ENCODE data around the gene KRT2.
"Not testable (repeated sequence)": the region's sequence is repeated elsewhere in the genome, so short reads cannot be mapped to it uniquely, and the experiment has no call there.

Gene KRT2

GRCh38 chr12:52674433-52674775 is 22.4 kb upstream of the KRT2 start:
- H3K4me3 ChIP-seq (ENCODE audit: low read depth, low read length): no peak overlapping the region
- H3K36me3 ChIP-seq (ENCODE audit: control insufficient read depth, insufficient read depth, low read length): no peaks in the 10 kb centered on the region

GRCh38 chr12:52673713-52674432 is 21.9 kb upstream of the KRT2 start:
- Histone ChIP-seq H3K4me3 (ENCODE audit: low read depth, low read length) (no peak overlapping the region), H3K9ac (ENCODE audit: low read length) (no peak overlapping the region), H3K36me3 (ENCODE audit: control insufficient read depth, insufficient read depth, low read length) (no peaks in the 10 kb centered on the region), H3K9me3 (ENCODE audit: control insufficient read depth, insufficient read depth, low read depth, low read length) (no peaks in the 10 kb centered on the region), H3K27ac (ENCODE audit: low read depth, low read length) (no peak overlapping the region), H3K4me1 (ENCODE audit: control insufficient read depth, insufficient read depth, low read length) (no peaks in the 10 kb centered on the region), H3K27me3 (ENCODE audit: control insufficient read depth, insufficient read depth, low read length) (peaks cover 17% of the 10 kb centered on the region; the same call in 1 of the 2 replicates)

More at GRCh38 chr12:52674433-52674775, 22.4 kb upstream of the KRT2 start:
- Histone ChIP-seq H3K9ac (ENCODE audit: low read length) (no peak overlapping the region), H3K9me3 (ENCODE audit: control insufficient read depth, insufficient read depth, low read depth, low read length) (no peaks in the 10 kb centered on the region), H3K27ac (ENCODE audit: low read depth, low read length) (no peak overlapping the region), H3K4me1 (ENCODE audit: control insufficient read depth, insufficient read depth, low read length) (no peaks in the 10 kb centered on the region), H3K27me3 (ENCODE audit: control insufficient read depth, insufficient read depth, low read length) (peaks cover 17% of the 10 kb centered on the region; the same call in 1 of the 2 replicates)

DNA sequence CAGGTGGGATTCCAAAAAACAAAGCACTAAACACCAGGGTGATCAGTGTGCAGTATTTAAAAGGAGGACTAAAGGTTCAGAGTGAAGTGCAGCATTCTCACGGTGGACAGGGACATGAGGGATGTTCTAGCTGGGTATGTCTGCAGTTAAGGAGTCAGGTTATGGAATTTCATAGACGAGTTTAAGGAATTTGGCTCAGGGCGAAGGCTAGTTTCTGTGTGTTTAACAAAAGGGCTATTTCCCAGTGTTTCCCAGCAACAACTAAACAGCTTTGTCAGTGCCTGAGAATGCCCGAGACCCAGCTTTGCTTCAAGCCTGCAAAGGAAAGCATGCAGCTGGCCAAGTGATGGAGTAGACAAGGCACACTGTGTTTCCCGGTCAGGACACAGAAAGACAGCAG is 21.2 kb upstream of the KRT2 start:
- no peak overlapping the region for H3K4me3 ChIP-seq (ENCODE audit: low read depth, low read length)
- no peaks in the 10 kb centered on the region for H3K9me3 ChIP-seq (ENCODE audit: control insufficient read depth, insufficient read depth, low read depth, low read length)
- H3K4me1 ChIP-seq (ENCODE audit: control insufficient read depth, insufficient read depth, low read length): no peaks in the 10 kb centered on the region
- H3K27me3 ChIP-seq (ENCODE audit: control insufficient read depth, insufficient read depth, low read length): peaks cover 10% of the 10 kb centered on the region; the same call in 1 of the 2 replicates
- H3K36me3 ChIP-seq (ENCODE audit: control insufficient read depth, insufficient read depth, low read length): no peaks in the 10 kb centered on the region
- H3K27ac ChIP-seq (ENCODE audit: low read depth, low read length): no peak overlapping the region
- H3K9ac ChIP-seq (ENCODE audit: low read length): no peak overlapping the region

DNA sequence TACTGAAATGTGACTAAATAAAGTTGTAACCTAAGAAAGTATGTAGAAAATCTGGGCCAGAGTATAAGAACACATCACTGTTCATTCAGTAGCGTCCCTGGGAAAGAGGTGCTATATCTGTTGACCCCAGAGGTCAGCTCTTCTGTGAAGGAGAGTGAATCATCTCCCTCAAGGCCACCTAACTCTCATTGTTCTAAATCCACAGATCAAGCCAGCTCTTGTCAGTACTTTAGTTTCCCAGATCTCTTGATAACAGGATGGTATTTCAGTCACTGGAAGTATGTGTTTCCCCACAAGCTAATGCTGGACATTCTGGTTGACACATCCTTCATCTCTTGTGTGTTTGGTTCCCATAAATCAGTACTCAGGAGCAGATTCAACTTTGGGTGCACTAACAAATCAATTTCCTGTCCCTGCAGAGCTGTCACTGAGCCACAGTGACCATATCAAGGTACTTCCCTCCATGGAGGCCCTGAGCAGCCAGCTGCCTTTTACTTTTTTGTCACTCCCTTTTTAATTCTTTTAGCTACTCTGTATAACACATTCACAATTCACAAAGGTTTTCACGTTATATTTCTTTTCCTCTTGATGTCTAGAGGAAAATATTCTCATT is 20.4 kb upstream of the KRT2 start:
- Histone ChIP-seq H3K4me1 (ENCODE audit: control insufficient read depth, insufficient read depth, low read length) (no peaks in the 10 kb centered on the region), H3K9me3 (ENCODE audit: control insufficient read depth, insufficient read depth, low read depth, low read length) (no peaks in the 10 kb centered on the region), H3K9ac (ENCODE audit: low read length) (no peak overlapping the region)

GRCh38 chr12:52670961-52671360 is 18.9 kb upstream of the KRT2 start:
- Histone ChIP-seq H3K27ac (ENCODE audit: low read depth, low read length) (no peak overlapping the region), H3K9me3 (ENCODE audit: control insufficient read depth, insufficient read depth, low read depth, low read length) (no peaks in the 10 kb centered on the region), H3K4me3 (ENCODE audit: low read depth, low read length) (no peak overlapping the region), H3K4me1 (ENCODE audit: control insufficient read depth, insufficient read depth, low read length) (no peaks in the 10 kb centered on the region), H3K36me3 (ENCODE audit: control insufficient read depth, insufficient read depth, low read length) (no peaks in the 10 kb centered on the region), H3K9ac (ENCODE audit: low read length) (no peak overlapping the region), H3K27me3 (ENCODE audit: control insufficient read depth, insufficient read depth, low read length) (peaks cover 12% of the 10 kb centered on the region; the same call in 1 of the 2 replicates)

More for the DNA sequence above, 20.4 kb upstream of the KRT2 start:
- Histone ChIP-seq H3K27me3 (ENCODE audit: control insufficient read depth, insufficient read depth, low read length) (0 out of 2 replicates have a peak, but pooled peaks cover 5% of the 10 kb centered on the region), H3K36me3 (ENCODE audit: control insufficient read depth, insufficient read depth, low read length) (no peaks in the 10 kb centered on the region), H3K27ac (ENCODE audit: low read depth, low read length) (no peak overlapping the region), H3K4me3 (ENCODE audit: low read depth, low read length) (no peak overlapping the region)

GRCh38 chr12:52670506-52670905 is 18.5 kb upstream of the KRT2 start:
- Histone ChIP-seq H3K4me1 (ENCODE audit: control insufficient read depth, insufficient read depth, low read length) (no peaks in the 10 kb centered on the region), H3K9ac (ENCODE audit: low read length) (no peak overlapping the region), H3K4me3 (ENCODE audit: low read depth, low read length) (no peak overlapping the region), H3K27ac (ENCODE audit: low read depth, low read length) (no peak overlapping the region), H3K36me3 (ENCODE audit: control insufficient read depth, insufficient read depth, low read length) (no peaks in the 10 kb centered on the region), H3K27me3 (ENCODE audit: control insufficient read depth, insufficient read depth, low read length) (peaks cover 13% of the 10 kb centered on the region; the same call in 1 of the 2 replicates), H3K9me3 (ENCODE audit: control insufficient read depth, insufficient read depth, low read depth, low read length) (no peaks in the 10 kb centered on the region)

DNA sequence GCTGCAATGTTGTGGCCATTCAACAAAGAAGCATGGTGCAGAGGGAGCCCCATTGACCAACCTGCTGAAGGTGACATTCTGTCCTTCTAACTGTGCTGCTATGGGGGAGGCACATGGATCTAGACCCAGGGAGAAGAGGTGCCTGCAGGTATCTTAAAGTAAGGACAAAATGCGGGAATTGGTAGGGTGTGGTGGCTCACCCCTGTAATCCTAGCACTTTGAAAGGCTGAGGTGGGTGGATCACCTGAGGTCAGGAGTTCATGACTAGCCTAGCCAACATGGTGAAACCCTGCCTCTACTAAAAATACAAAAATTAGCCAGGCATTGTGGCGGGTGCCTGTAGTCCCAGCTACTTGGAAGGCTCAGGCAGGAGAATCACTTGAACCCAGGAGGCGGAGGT is 17.9 kb upstream of the KRT2 start:
- H3K4me3 ChIP-seq (ENCODE audit: low read depth, low read length); H3K36me3 ChIP-seq (ENCODE audit: control insufficient read depth, insufficient read depth, low read length); H3K4me1 ChIP-seq (ENCODE audit: control insufficient read depth, insufficient read depth, low read length); H3K27ac ChIP-seq (ENCODE audit: low read depth, low read length); H3K9ac ChIP-seq (ENCODE audit: low read length); H3K9me3 ChIP-seq (ENCODE audit: control insufficient read depth, insufficient read depth, low read depth, low read length): not testable (repeated sequence)
- peaks cover 13% of the 10 kb centered on the region; the same call in 1 of the 2 replicates for H3K27me3 ChIP-seq (ENCODE audit: control insufficient read depth, insufficient read depth, low read length)

DNA sequence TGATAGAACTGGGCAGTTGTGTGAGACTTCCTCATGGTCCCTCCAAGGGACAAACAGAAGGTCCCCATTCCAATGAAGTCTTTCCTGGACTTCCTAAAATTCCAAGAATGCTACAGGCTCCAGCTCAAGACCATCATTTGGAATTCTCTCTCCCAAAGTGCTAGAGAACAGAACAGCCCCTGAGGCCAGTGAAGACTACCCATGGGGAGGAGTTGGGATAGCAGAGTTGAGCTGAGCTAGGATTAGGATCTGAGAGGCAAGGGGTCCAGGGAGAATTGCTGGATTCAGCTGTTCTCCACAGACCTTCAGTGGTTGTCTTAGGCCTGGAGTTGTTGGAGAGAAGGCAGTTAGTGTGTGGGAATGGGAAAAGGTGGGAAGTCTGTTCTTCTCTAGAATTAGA is 17.4 kb upstream of the KRT2 start:
- Histone ChIP-seq H3K36me3 (ENCODE audit: control insufficient read depth, insufficient read depth, low read length) (no peaks in the 10 kb centered on the region), H3K9me3 (ENCODE audit: control insufficient read depth, insufficient read depth, low read depth, low read length) (no peaks in the 10 kb centered on the region), H3K4me3 (ENCODE audit: low read depth, low read length) (no peak overlapping the region), H3K27ac (ENCODE audit: low read depth, low read length) (no peak overlapping the region), H3K4me1 (ENCODE audit: control insufficient read depth, insufficient read depth, low read length) (no peaks in the 10 kb centered on the region), H3K9ac (ENCODE audit: low read length) (no peak overlapping the region), H3K27me3 (ENCODE audit: control insufficient read depth, insufficient read depth, low read length) (peaks cover 11% of the 10 kb centered on the region; the same call in 1 of the 2 replicates)

GRCh38 chr12:52667931-52668330 is 15.9 kb upstream of the KRT2 start:
- H3K4me1 ChIP-seq (ENCODE audit: control insufficient read depth, insufficient read depth, low read length): no peaks in the 10 kb centered on the region
- H3K27ac ChIP-seq (ENCODE audit: low read depth, low read length): no peak overlapping the region
- no peaks in the 10 kb centered on the region for H3K36me3 ChIP-seq (ENCODE audit: control insufficient read depth, insufficient read depth, low read length)
- H3K9ac ChIP-seq (ENCODE audit: low read length): no peak overlapping the region
- peaks cover 17% of the 10 kb centered on the region; the same call in 1 of the 2 replicates for H3K27me3 ChIP-seq (ENCODE audit: control insufficient read depth, insufficient read depth, low read length)
- H3K4me3 ChIP-seq (ENCODE audit: low read depth, low read length): no peak overlapping the region
- H3K9me3 ChIP-seq (ENCODE audit: control insufficient read depth, insufficient read depth, low read depth, low read length): no peaks in the 10 kb centered on the region

- Histone ChIP-seq H3K27ac (ENCODE audit: low read depth, low read length) (no peak overlapping the region), H3K27me3 (ENCODE audit: control insufficient read depth, insufficient read depth, low read length) (peaks cover 17% of the 10 kb centered on the region; the same call in 1 of the 2 replicates), H3K9ac (ENCODE audit: low read length) (no peak overlapping the region), H3K9me3 (ENCODE audit: control insufficient read depth, insufficient read depth, low read depth, low read length) (no peaks in the 10 kb centered on the region), H3K36me3 (ENCODE audit: control insufficient read depth, insufficient read depth, low read length) (no peaks in the 10 kb centered on the region), H3K4me1 (ENCODE audit: control insufficient read depth, insufficient read depth, low read length) (no peaks in the 10 kb centered on the region), H3K4me3 (ENCODE audit: low read depth, low read length) (no peak overlapping the region)
Measured at GRCh38 chr12:52667509-52667908, 15.5 kb upstream of the KRT2 start.

- H3K27ac ChIP-seq (ENCODE audit: low read depth, low read length): no peak overlapping the region
- no peaks in the 10 kb centered on the region for H3K36me3 ChIP-seq (ENCODE audit: control insufficient read depth, insufficient read depth, low read length)
- no peaks in the 10 kb centered on the region for H3K4me1 ChIP-seq (ENCODE audit: control insufficient read depth, insufficient read depth, low read length)
- H3K9me3 ChIP-seq (ENCODE audit: control insufficient read depth, insufficient read depth, low read depth, low read length): no peaks in the 10 kb centered on the region
- H3K9ac ChIP-seq (ENCODE audit: low read length): no peak overlapping the region
- H3K4me3 ChIP-seq (ENCODE audit: low read depth, low read length): no peak overlapping the region
- peaks cover 17% of the 10 kb centered on the region; the same call in 1 of the 2 replicates for H3K27me3 ChIP-seq (ENCODE audit: control insufficient read depth, insufficient read depth, low read length)
Measured at GRCh38 chr12:52666471-52666870, 14.5 kb upstream of the KRT2 start.

All from HUES6 (cell line).